NCI-H446 (cell line): Measurements from ENCODE around the gene GRWD1.
A peak's percentile ranks its signal among the peaks of the same experiment; 100 is the strongest.

Experiments used
- DNase-seq, 2 experiments: peaks; one replicate each; lab custom pipeline; 2025; lab: John Stamatoyannopoulos, UW

The GRWD1 gene

GRCh38 chr19:48445606-48446481 is at the start of gene GRWD1:
Gene GRWD1 (plus strand): TSS chr19:48445983. CDS start chr19:48446006, 23 bp downstream.
- peak; percentile 98 to 99 for DNase-seq

- no peak for DNase-seq
Measured at GRCh38 chr19:48396016-48396823, 49.6 kb upstream of the GRWD1 start.

DNA sequence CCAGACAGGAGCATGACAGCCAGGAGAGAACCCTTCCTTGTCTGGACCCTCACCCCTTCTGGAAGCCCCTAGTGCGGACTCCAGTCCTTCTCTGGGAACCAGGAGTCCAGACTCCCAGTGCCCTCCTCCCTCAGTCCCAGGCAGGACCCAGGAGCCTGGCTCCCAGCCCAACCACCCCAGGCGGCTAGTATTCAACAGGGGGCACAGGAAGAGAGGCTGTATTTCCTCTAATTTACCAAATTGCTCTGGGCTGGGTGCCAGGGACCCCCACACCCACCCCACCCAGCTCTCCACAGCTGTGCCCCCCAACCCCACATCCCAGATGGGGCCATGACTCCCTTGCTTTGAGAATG is 49.0 kb upstream of the GRWD1 start:
- DNase-seq = no peak

DNA sequence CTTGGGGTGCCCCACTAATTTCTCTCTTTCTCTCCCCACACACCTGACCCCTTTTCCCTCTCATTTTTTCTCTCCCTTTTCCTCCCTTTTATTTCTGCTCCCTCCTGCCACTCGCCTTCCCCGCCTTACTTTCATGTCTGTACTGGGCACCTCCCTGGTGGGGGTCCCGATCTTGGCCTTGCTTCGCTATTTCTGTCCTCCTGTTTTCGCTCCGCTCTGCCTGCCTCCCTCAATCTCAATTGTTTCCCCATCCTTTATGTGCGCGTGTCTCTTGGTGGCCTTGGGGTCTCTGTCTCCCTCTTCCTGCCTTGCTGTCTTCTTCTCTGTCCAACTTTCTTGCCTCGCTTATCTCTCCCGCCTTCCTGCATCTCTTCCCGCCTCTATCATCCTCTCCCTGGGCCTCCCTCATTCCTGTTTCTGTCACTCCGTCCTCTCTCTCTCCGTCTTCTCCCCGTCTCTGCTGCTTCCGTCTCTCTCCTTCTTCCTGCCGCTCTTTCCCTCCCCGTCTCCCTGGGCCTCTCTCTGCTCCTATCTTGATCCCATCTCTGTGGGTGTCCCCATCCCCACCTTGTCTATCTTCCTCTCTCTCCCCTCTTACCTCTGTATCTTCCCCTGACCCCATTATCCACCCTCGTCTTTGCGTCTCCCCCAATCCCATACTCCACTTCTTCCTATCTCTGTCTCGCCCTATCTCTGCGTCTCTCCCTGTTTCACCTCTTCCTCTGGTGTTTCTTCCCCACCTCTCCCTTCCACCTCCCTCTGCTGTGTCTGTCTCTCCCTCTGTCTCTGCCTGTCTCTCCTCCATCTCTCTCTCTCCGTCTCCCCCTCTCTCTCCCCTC is 48.3 kb upstream of the GRWD1 start:
- no peak for DNase-seq

- no peak for DNase-seq
Measured at GRCh38 chr19:48398102-48398374, 47.7 kb upstream of the GRWD1 start.

DNA sequence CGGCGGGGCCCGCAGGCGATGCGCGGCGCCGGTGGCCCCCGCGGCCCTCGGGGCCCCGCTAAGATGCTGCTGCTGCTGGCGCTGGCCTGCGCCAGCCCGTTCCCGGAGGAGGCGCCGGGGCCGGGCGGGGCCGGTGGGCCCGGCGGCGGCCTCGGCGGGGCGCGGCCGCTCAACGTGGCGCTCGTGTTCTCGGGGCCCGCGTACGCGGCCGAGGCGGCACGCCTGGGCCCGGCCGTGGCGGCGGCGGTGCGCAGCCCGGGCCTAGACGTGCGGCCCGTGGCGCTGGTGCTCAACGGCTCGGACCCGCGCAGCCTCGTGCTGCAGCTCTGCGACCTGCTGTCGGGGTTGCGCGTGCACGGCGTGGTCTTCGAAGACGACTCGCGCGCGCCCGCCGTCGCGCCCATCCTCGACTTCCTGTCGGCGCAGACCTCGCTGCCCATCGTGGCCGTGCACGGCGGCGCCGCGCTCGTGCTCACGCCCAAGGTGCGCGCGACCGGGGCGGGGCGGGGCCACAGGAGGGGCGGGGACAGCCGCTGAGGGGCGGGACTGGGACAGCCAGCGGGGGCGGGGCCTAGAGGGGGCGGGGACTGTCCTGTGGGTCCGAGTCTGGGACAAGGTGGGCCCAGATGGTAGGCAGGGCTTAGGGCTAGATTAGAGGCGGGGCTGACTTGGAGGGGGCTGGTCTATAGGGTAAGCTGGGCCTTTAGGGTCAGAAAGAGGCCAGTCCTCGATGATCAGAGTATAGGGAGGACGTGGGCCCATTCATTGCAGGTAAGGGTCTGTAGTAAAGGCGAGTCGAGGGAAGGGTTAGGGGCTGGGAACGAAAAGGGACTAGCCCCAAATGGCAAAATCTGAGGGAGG is 47.2 kb upstream of the GRWD1 start:
- peak in 1 of 2 experiments; percentile 78 for DNase-seq

DNA sequence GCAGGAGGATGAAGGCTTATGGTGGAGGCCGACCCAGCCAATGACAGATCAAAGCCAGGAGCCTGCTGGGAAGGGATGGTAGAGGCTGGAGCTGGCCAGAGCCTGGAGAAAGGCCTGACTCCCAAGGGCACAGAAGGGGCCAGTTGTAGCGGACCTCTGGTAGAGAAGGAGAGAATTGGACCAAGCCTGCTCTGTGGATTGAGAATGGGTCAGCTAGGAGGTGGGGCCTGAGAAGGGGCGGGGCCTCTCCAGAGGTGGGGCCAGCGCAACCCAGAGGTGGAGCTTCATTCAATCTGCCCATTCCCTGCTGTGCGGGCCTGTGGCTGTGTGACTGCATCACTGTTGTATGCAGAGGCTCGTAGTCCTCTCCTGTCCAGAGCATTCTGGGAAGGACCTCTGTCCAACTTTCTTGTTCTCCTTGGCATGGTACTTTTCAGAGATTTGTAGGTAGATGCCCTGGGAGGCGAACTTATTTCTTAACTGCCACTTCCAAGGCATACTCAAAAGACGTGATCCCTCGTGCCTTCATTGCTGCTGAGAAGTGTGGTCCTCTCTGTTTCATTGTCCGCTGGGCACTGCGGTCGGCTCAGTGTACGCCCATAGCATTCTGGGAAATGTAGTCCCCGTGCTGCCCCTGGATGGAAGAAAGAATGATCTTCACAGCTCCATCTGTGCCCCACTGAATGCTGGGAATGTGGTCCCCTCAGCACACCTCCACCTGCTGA is 45.6 kb upstream of the GRWD1 start:
- DNase-seq = no peak

DNA sequence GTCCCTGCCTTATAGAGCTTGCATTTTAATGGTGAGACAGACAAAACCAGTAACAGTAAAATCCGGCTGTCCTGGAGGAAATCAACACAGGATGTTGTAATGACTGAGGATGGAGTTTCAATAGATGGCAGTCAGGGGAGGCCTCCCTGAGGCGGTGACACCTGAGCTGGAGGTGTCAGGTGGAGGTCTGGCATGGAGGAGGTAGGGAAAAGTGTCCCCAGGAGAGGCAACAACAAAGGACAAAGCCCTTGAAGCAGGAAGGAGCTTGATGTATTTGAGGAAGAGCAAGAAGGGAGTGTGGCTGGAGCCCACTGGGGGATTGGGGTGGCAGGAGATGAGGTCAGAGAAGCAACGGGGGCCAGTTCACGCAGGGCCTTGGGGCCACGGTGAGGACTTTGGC is 44.5 kb upstream of the GRWD1 start:
- DNase-seq = no peak

GRCh38 chr19:48403606-48404005 is 42.2 kb upstream of the GRWD1 start:
- DNase-seq = peak; percentile 24 to 61

GRCh38 chr19:48405010-48405659 is 40.6 kb upstream of the GRWD1 start:
- DNase-seq = no peak

DNA sequence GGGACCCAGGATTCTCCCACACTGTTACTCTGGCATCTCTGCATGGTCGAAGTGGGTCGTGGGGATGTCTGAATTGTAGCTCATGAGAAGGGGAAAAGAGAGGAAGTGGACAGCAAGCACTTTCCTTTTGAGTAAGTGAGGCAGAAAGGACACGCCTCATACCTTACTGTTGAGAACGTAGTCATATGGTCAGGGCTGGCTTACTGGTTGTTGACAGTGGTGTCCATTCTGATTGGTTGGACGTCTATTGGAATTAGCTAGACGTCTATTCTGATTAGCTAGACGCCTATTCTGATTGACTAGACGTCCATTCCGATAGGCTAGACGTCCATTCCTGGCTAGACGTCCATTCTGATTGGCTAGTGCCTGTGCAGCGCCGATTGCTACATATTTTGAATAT is 39.9 kb upstream of the GRWD1 start:
- no peak for DNase-seq

- DNase-seq = no peak
Measured at GRCh38 chr19:48413879-48414587, 31.8 kb upstream of the GRWD1 start.

DNA sequence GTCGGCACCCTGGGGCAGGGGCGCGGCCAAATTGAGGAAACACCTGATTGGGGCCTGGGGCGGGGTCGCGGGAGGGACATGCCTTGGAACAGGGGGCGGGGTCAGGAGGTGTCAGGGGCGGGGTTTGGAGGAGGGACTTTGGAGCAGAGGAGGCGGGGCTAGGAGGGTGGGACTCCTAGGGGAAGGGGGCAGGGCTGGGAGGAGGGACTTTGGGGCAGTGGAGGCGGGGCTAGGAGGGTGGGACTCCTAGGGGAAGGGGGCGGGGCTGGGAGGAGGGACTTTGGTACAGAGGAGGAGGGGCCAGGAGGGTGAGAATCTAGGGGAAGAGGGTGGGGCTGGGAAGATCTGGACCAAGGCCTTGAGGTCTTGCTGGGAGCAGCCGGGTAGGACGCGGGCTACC is 30.4 kb upstream of the GRWD1 start:
- peak in 1 of 2 experiments; percentile 47 for DNase-seq

- DNase-seq = no peak
Measured at GRCh38 chr19:48415806-48416221, 30.0 kb upstream of the GRWD1 start.

DNA sequence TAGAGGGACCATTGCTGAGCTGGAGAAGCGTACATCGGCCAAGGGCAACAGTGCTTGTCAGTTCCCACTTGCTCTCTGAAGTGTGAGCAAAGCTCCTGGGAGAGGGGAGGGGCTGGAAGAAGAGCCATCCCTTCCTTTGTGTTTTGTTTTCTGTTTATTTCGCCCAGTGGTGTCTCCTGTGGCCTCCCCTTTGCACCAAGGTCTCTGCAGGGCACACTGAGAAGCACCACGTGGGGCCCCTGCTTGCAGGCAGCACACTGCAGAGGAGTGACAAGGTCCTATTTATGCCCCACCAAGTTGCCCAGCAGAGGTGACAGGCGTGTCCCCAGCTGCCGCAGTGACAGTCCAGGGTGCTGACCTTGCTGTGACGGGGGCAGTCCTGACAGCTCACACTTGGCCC is 28.4 kb upstream of the GRWD1 start:
- DNase-seq = no peak

DNA sequence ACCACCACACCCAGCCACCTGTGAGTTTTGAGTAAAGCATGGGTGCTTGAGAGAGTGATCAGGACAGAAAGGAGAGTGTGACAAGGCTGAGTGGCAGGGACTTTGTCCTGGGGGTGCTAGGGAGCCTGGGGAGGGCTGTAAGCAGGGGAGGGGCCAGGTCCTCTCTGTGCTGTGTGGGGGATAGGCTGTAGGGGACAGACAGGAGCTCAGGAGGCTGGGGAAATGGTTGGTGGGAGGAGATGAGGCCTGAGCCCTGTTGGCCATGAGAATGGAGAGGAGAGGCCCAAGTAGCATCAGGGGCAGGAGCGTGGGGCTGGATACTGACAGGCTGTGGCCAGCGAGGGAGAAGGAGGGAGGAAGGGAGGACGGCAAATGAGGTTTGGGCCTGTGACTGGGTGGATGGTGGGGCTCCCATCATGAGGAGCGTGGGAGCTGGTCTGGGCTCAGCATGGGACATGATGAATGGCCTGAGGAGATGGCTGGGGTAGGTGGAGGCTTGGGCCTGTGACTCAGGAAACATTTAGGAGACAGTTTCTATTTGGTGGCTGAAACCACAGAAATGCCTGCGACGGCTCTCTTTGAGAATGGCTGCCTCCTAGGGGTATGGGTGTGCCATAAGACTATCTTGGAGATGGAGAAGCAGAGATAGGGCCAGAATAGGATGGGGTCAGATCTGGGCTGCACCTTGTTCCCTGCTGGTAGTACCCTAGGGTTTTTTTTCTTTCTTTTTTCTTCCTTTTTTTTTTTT is 27.3 kb upstream of the GRWD1 start:
- no peak for DNase-seq

- DNase-seq = peak in 1 of 2 experiments; percentile 54
Measured at GRCh38 chr19:48419158-48419920, 26.4 kb upstream of the GRWD1 start.

DNA sequence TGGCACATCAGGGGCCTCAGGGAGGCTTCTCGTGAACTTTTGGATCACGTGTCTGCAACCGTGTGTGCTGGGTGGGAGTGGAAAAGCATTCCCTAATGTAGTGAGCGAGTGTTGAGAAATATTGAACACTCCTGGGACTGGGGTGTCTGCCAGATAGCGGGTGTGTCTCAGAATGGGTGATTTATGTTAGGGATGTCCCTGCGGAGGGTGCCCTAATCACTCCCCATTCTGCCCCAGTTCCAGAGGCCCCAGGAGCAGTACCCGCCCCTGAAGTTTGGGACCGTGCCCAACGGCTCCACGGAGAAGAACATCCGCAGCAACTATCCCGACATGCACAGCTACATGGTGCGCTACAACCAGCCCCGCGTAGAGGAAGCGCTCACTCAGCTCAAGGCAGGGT is 24.2 kb upstream of the GRWD1 start:
- no peak for DNase-seq
